ENCODE results near the gene KIAA0319L.
A peak's percentile ranks its signal among the peaks of the same experiment; 100 is the strongest.

The KIAA0319L gene

GRCh38 chr1:35561972-35562680, 4.9 kb upstream of the KIAA0319L start:
- no peak for DNase-seq

GRCh38 chr1:35561297-35561971, 4.2 kb upstream of the KIAA0319L start:
- no peak for DNase-seq

- no peak for DNase-seq
These were observed 3.3 kb upstream of the KIAA0319L start for GRCh38 chr1:35560256-35561225.

- DNase-seq, result no peak
These were observed 2.2 kb upstream of the KIAA0319L start for GRCh38 chr1:35559317-35559944.

GRCh38 chr1:35558374-35559316, 1.4 kb upstream of the KIAA0319L start:
- DNase-seq, result no peak

GRCh38 chr1:35557611-35558373, 589 bp upstream of the KIAA0319L start, which contains the start of gene NCDN:
Gene NCDN, plus strand, starts transcription at chr1:35557799. Its CDS starts 392 bp downstream, at chr1:35558191.
- peak; percentile 97 for DNase-seq

- DNase-seq, result no peak
These were observed 602 bp downstream of the KIAA0319L start for GRCh38 chr1:35556484-35557117.

GRCh38 chr1:35555601-35556477, 1.4 kb downstream of the KIAA0319L start:
- no peak for DNase-seq

GRCh38 chr1:35555212-35555584, 2.0 kb downstream of the KIAA0319L start:
- no peak for DNase-seq

GRCh38 chr1:35554266-35555211, 2.7 kb downstream of the KIAA0319L start:
- DNase-seq, result no peak

GRCh38 chr1:35553851-35554250, 3.4 kb downstream of the KIAA0319L start:
- DNase-seq, result no peak

GRCh38 chr1:35546614-35547013, 10.6 kb downstream of the KIAA0319L start:
- no peak for DNase-seq

GRCh38 chr1:35544976-35545375, 12.2 kb downstream of the KIAA0319L start:
- peak in 1 of 2 experiments; percentile 52 for DNase-seq

GRCh38 chr1:35539824-35540261, 17.4 kb downstream of the KIAA0319L start:
- DNase-seq, result no peak

- DNase-seq, result no peak
These were observed 18.0 kb downstream of the KIAA0319L start for GRCh38 chr1:35539073-35539823.

- DNase-seq, result no peak
These were observed 19.4 kb downstream of the KIAA0319L start for GRCh38 chr1:35537806-35538205.

- no peak for DNase-seq
These were observed 20.5 kb downstream of the KIAA0319L start for GRCh38 chr1:35536556-35537162.
